ENCODE results near the gene DNAJA3. TPM values are rescaled to one million over a fixed set of nuclear protein-coding genes. Genes with fewer than 3 reads are reported as not detected.

Gene DNAJA3
- total and polyA plus RNA-seq, 2 donors (not counting 3 experiments of a cell fraction or from before 2014, with no cell fraction given), result 33.4 to 45.4 TPM

GRCh38 chr16:4435337-4436067 lies 9.8 kb downstream of the DNAJA3 start:
- H3K4me3 ChIP-seq (replicated peaks in 1 of 3; ENCODE audit: insufficient read depth in 1 of 3, low read depth in 1 of 3, low read length in 3 of 3), result no peak overlapping the region
- intact Hi-C loops (cut with micrococcal nuclease), result no loop called here
- no peak overlapping the region for H3K4me2 ChIP-seq (ENCODE audit: insufficient read depth, low read length)
- ChIA-PET CTCF (interaction anchor here (1.5 kb wide), 1 partner anchor 20 kb away, joined by 3 read pairs; no protein-coding TSS in a partner anchor), POLR2A (no interaction called here)
- no peak overlapping the region for H2AFZ ChIP-seq (ENCODE audit: low read depth, low read length)
- FAIRE-seq, result no peak
- H3K4me1 ChIP-seq (ENCODE audit: control insufficient read depth, extremely low read depth, insufficient read depth, low read length), result no peaks in the 10 kb centered on the region
- no peaks in the 10 kb centered on the region for H3K9me1 ChIP-seq (replicated peaks; ENCODE audit: control insufficient read depth, extremely low read depth, insufficient read depth, low read length)
- no peaks in the 10 kb centered on the region for H4K20me1 ChIP-seq (replicated peaks; ENCODE audit: control insufficient read depth, extremely low read depth, insufficient read depth, low read length)
- peaks cover 4% of the 10 kb centered on the region for H3K79me2 ChIP-seq (ENCODE audit: control insufficient read depth, insufficient read depth, low read length)
- TF ChIP-seq POLR2A (IDR thresholded peaks at IDR 0.05; ENCODE audit: low read depth, low read length), result no peak
- no peak for DNase-seq (ENCODE audit: low read depth, low spot score)
- no peak overlapping the region for H3K27ac ChIP-seq (ENCODE audit: insufficient read depth, low read depth, low read length)
- H3K27me3 ChIP-seq (ENCODE audit: control insufficient read depth in 2 of 2, insufficient read depth in 2 of 2, low read length in 2 of 2), result no peaks in the 10 kb centered on the region
- no TSS peak for BruUV-seq (replicated peaks)
- dilution Hi-C loops (cut with MboI; ENCODE audit: extremely low pct_ligation_motif_present, low sequenced_read_pairs), result no loop called here
- peaks cover 14 to 17% of the 10 kb centered on the region in 2 experiments for H3K36me3 ChIP-seq (ENCODE audit: control insufficient read depth in 2 of 2, extremely low read depth in 1 of 2, insufficient read depth in 2 of 2, low read length in 2 of 2)
- no peak overlapping the region for H3K9ac ChIP-seq (replicated peaks; ENCODE audit: extremely low read depth, insufficient read depth, low read length)
- H3K9me3 ChIP-seq (replicated peaks; ENCODE audit: control insufficient read depth, insufficient read depth, low read length), result no peaks in the 10 kb centered on the region

- Histone ChIP-seq H4K20me1 (replicated peaks; ENCODE audit: control insufficient read depth, extremely low read depth, insufficient read depth, low read length) (no peaks in the 10 kb centered on the region), H3K4me1 (ENCODE audit: control insufficient read depth, extremely low read depth, insufficient read depth, low read length) (no peaks in the 10 kb centered on the region), H3K9ac (replicated peaks; ENCODE audit: extremely low read depth, insufficient read depth, low read length) (no peak overlapping the region), H3K9me1 (replicated peaks; ENCODE audit: control insufficient read depth, extremely low read depth, insufficient read depth, low read length) (no peaks in the 10 kb centered on the region), H3K79me2 (ENCODE audit: control insufficient read depth, insufficient read depth, low read length) (no peaks in the 10 kb centered on the region), H3K36me3 (ENCODE audit: control insufficient read depth in 2 of 2, extremely low read depth in 1 of 2, insufficient read depth in 2 of 2, low read length in 2 of 2) (peaks cover 22 to 28% of the 10 kb centered on the region in 2 experiments), H3K27ac (ENCODE audit: insufficient read depth, low read depth, low read length) (no peak overlapping the region), H3K9me3 (replicated peaks; ENCODE audit: control insufficient read depth, insufficient read depth, low read length) (no peaks in the 10 kb centered on the region), H3K4me3 (replicated peaks in 1 of 3; ENCODE audit: insufficient read depth in 1 of 3, low read depth in 1 of 3, low read length in 3 of 3) (no peak overlapping the region), H2AFZ (ENCODE audit: low read depth, low read length) (no peak overlapping the region), H3K27me3 (ENCODE audit: control insufficient read depth in 2 of 2, insufficient read depth in 2 of 2, low read length in 2 of 2) (no peaks in the 10 kb centered on the region), H3K4me2 (ENCODE audit: insufficient read depth, low read length) (no peak overlapping the region)
- ChIA-PET POLR2A (no interaction called here), CTCF (no interaction called here)
- DNase-seq (ENCODE audit: low read depth, low spot score), result no peak
- no peak for FAIRE-seq
- intact Hi-C loops (cut with micrococcal nuclease), result no loop called here
- dilution Hi-C loops (cut with MboI; ENCODE audit: extremely low pct_ligation_motif_present, low sequenced_read_pairs), result no loop called here
- BruUV-seq (replicated peaks), result no TSS peak
- TF ChIP-seq MAX (IDR thresholded peaks at IDR 0.05; ENCODE audit: insufficient read depth, insufficient read length) (no peak), POLR2A (IDR thresholded peaks at IDR 0.05; ENCODE audit: low read depth, low read length) (no peak), MYC (IDR thresholded peaks at IDR 0.05; ENCODE audit: low read depth, low read length) (no peak), CTCF (IDR thresholded peaks at IDR 0.05; ENCODE audit: extremely low read depth in 1 of 2, insufficient read depth in 1 of 2, low read depth in 1 of 2, low read length in 2 of 2) (no peak)
Observed at GRCh38 chr16:4437366-4437765, 11.7 kb downstream of the DNAJA3 start.

Measured in endothelial cell of umbilical vein (primary cell).